A549 (cell line): ENCODE measurements around the gene DUSP7. TPM values are rescaled to one million over a fixed set of nuclear protein-coding genes. Genes with fewer than 3 reads are reported as not detected.

ENCODE experiments used
- ATAC-seq, 2 experiments: fragments of 200-7000 bp in 1 of 2; fragments of >200 bp in 1 of 2; cut with Nextera tagmentation in 1 of 2; cut with Tn5 transposase in 1 of 2; 3 replicates each; pipeline versions ENCODE4 v1.8.0 to v1.9.1; 2018 to 2020; ENCODE audit warnings: mild to moderate bottlenecking in 1 of 2, moderate library complexity in 1 of 2
- CTCF ChIA-PET: fragments of 300-600 bp; sonication (Branson Sonifier 250); formaldehyde crosslinking; extraction: SDS; loops from one replicate; lab custom pipeline; 2021; ENCODE audit warnings: antibody characterized with exemption, inconsistent platforms; lab: Yijun Ruan, JAX
- POLR2A ChIA-PET: fragments of 350-600 bp; formaldehyde crosslinking; extraction: SDS; loops from one replicate; lab custom pipeline; 2021; ENCODE audit warnings: antibody characterized with exemption, inconsistent platforms; lab: Yijun Ruan, JAX
- DNase-seq, 2 experiments: peaks; one replicate each; pipeline versions ENCODE4 v3.0.0 to v3.0.0-alpha.2; 2011 to 2016; ENCODE audit warnings: low read depth in 1 of 2, low spot score in 1 of 2
- FAIRE-seq: peaks from 2 replicates; lab custom pipeline; 2011; peaks lifted over from hg19 to GRCh38; lab: Jason Lieb, UNC
- H3K27ac ChIP-seq, 2 experiments: fragments of >200 bp; sonication (Bioruptor Twin); formaldehyde crosslinking; 3 replicates each; pipeline ENCODE4 v1.5.1; 2016 to 2017
- H3K4me1 ChIP-seq: fragments of >200 bp; sonication (Bioruptor Twin); formaldehyde crosslinking; 3 replicates; pipeline ENCODE4 v1.6.1; 2016
- H3K4me2 ChIP-seq: fragments of >200 bp; sonication (Bioruptor Twin); formaldehyde crosslinking; 3 replicates; pipeline ENCODE4 v1.6.1; 2016
- H3K4me3 ChIP-seq: fragments of >200 bp; sonication (Bioruptor Twin); formaldehyde crosslinking; 3 replicates; pipeline ENCODE4 v1.5.1; 2016
- H3K9me3 ChIP-seq: fragments of >200 bp; sonication (Bioruptor Twin); formaldehyde crosslinking; 3 replicates; pipeline ENCODE4 v1.6.1; 2016
- BHLHE40 ChIP-seq: IDR thresholded peaks from 2 replicates; pipeline ENCODE4 v1.6.1; 2012; ENCODE audit warnings: low read depth, low read length, inconsistent platforms
- CBX8 ChIP-seq: fragments of 200-600 bp; sonication (generic); IDR thresholded peaks from 2 replicates; pipeline ENCODE4 v1.6.1; 2016
- CEBPB ChIP-seq, 2 experiments: fragments of >200 bp in 1 of 2; sonication (Bioruptor Twin) in 1 of 2; formaldehyde crosslinking in 1 of 2; IDR thresholded peaks; 2 replicates each; pipeline ENCODE4 v1.6.1; 2012 to 2016
- ESRRA ChIP-seq: fragments of 150-350 bp; IDR thresholded peaks from 2 replicates; pipeline ENCODE4 v1.6.1; 2014; ENCODE audit warnings: mild to moderate bottlenecking, low read length, borderline replicate concordance
- HES2 ChIP-seq: fragments of >200 bp; sonication (Bioruptor Twin); formaldehyde crosslinking; IDR thresholded peaks from 2 replicates; pipeline ENCODE4 v1.6.1; 2016
- HOXB13 ChIP-seq: fragments of 250-450 bp; sonication (Bioruptor Pico); IDR thresholded peaks from 2 replicates; pipeline ENCODE4 v1.5.0; 2020; ENCODE audit warnings: low read depth, mild to moderate bottlenecking, moderate library complexity
- HOXB5 ChIP-seq: fragments of 250-450 bp; sonication (Bioruptor Pico); IDR thresholded peaks from 2 replicates; pipeline ENCODE4 v1.5.0; 2020; ENCODE audit warnings: mild to moderate bottlenecking, moderate library complexity
- MAZ ChIP-seq: fragments of 150-350 bp; IDR thresholded peaks from 2 replicates; pipeline ENCODE4 v1.6.1; 2014; ENCODE audit warnings: antibody characterized with exemption, low read depth, low read length, borderline replicate concordance
- MYC ChIP-seq: IDR thresholded peaks from 2 replicates; pipeline ENCODE4 v1.6.1; 2012; ENCODE audit warnings: mild to moderate bottlenecking, inconsistent platforms, low read length, improper control_type of control experiment, borderline replicate concordance
- NFE2L2 ChIP-seq: fragments of 150-350 bp; conservative IDR thresholded peaks from 2 replicates; pipeline ENCODE4 v1.6.1; 2014; ENCODE audit warnings: low read length
- RAD21 ChIP-seq, 2 experiments: fragments of >200 bp in 1 of 2; sonication (Bioruptor Twin) in 1 of 2; formaldehyde crosslinking in 1 of 2; IDR thresholded peaks in 1 of 2; conservative IDR thresholded peaks in 1 of 2; 2 replicates in 1 of 2; 3 replicates in 1 of 2; pipeline ENCODE4 v1.6.1; 2012 to 2018; ENCODE audit warnings: inconsistent platforms in 1 of 2
- RCOR1 ChIP-seq: fragments of 150-350 bp; IDR thresholded peaks from 2 replicates; pipeline ENCODE4 v1.6.1; 2014; ENCODE audit warnings: antibody characterized with exemption, low read length, low read depth
- RNF2 ChIP-seq: fragments of 200-600 bp; sonication (generic); IDR thresholded peaks from 2 replicates; pipeline ENCODE4 v1.6.1; 2016; ENCODE audit warnings: low read depth, mild to moderate bottlenecking, antibody characterized with exemption, moderate library complexity, borderline replicate concordance
- WGBS: methylation state at CpG from one replicate; pipeline ENCODE4 v1.1.6; 2017; ENCODE audit errors: missing lambda C conversion rate; 5-methylcytosine and 5-hydroxymethylcytosine counted together
- polyA plus RNA-seq, 4 experiments: library from polyadenylated mRNA; depleted of rRNA in 3 of 4; stranded (reverse); fragments of >200 nt; fragmentation: RNase III in 1 of 4; extraction: RNeasy Plus Mini Kit Qiagen cat#74134 plus additional on column Dnase treatment in 1 of 4; gene quantifications; 2 replicates in 3 of 4; 3 replicates in 1 of 4; pipeline ENCODE4 v1.2.3, GENCODE V29; 2011 to 2017
- TF ChIP-seq, protein P1 (sequence below): fragments of 200-600 bp; sonication (generic); IDR thresholded peaks from 2 replicates; pipeline ENCODE4 v1.6.1; 2016; ENCODE audit warnings: antibody characterized with exemption, mild to moderate bottlenecking, moderate library complexity
- TF ChIP-seq, protein P2 (sequence below): IDR thresholded peaks from 2 replicates; pipeline ENCODE4 v1.6.1; 2012
- TF ChIP-seq, protein P3 (sequence below): fragments of 150-350 bp; IDR thresholded peaks from 2 replicates; pipeline ENCODE4 v1.6.1; 2014; ENCODE audit warnings: low read depth, mild to moderate bottlenecking, low read length

Gene DUSP7
- polyA plus RNA-seq, 2 of the 4 experiments (the other 2 are of a cell fraction), result 4.4 to 4.8 TPM

DNA sequence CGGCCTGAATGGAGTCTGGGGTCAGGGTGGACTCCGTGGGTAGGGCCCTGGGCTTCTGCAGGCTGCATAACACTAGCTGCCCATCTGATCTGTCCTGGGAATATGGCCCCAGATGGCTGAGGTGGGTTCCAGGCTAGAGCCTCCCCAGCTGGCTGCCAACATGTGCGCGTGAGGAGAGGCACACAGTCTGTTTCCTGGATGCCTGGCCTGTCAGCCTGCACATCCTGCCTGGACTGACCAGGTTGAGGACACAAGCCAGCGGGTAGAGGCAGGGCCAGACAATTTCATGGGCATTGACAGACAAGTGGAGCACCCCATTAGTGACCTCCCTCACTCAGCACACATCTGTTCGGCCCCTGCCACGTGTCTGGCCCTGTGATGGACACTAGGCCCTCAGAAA is 30.9 kb downstream of the DUSP7 start:
- CTCF ChIA-PET, result interaction anchor here (0.8 kb wide), 1 partner anchor 11 kb away, joined by 3 read pairs; no protein-coding TSS in a partner anchor
- WGBS, result 61% methylated on average over 4 of the region's 7 CpGs
- FAIRE-seq, result no peak

GRCh38 chr3:52024765-52025452 is 31.5 kb downstream of the DUSP7 start:
- TF ChIP-seq MAZ (no peak), CBX8 (no peak), BHLHE40 (no peak), RAD21 (conservative IDR thresholded peaks at IDR 0.05 in 1 of 2, IDR thresholded peaks at IDR 0.05 in 1 of 2) (no peak), ESRRA (no peak), NFE2L2 (no peak), RNF2 (no peak), HOXB5 (CRISPR knock-in tag) (no peak), HOXB13 (CRISPR knock-in tag) (no peak), HES2 (no peak)
- TF ChIP-seq, protein P1, sequence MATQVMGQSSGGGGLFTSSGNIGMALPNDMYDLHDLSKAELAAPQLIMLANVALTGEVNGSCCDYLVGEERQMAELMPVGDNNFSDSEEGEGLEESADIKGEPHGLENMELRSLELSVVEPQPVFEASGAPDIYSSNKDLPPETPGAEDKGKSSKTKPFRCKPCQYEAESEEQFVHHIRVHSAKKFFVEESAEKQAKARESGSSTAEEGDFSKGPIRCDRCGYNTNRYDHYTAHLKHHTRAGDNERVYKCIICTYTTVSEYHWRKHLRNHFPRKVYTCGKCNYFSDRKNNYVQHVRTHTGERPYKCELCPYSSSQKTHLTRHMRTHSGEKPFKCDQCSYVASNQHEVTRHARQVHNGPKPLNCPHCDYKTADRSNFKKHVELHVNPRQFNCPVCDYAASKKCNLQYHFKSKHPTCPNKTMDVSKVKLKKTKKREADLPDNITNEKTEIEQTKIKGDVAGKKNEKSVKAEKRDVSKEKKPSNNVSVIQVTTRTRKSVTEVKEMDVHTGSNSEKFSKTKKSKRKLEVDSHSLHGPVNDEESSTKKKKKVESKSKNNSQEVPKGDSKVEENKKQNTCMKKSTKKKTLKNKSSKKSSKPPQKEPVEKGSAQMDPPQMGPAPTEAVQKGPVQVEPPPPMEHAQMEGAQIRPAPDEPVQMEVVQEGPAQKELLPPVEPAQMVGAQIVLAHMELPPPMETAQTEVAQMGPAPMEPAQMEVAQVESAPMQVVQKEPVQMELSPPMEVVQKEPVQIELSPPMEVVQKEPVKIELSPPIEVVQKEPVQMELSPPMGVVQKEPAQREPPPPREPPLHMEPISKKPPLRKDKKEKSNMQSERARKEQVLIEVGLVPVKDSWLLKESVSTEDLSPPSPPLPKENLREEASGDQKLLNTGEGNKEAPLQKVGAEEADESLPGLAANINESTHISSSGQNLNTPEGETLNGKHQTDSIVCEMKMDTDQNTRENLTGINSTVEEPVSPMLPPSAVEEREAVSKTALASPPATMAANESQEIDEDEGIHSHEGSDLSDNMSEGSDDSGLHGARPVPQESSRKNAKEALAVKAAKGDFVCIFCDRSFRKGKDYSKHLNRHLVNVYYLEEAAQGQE, result no peak
- TF ChIP-seq, protein P2, sequence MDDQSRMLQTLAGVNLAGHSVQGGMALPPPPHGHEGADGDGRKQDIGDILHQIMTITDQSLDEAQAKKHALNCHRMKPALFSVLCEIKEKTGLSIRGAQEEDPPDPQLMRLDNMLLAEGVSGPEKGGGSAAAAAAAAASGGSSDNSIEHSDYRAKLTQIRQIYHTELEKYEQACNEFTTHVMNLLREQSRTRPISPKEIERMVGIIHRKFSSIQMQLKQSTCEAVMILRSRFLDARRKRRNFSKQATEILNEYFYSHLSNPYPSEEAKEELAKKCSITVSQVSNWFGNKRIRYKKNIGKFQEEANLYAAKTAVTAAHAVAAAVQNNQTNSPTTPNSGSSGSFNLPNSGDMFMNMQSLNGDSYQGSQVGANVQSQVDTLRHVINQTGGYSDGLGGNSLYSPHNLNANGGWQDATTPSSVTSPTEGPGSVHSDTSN, result no peak
- TF ChIP-seq, protein P3, sequence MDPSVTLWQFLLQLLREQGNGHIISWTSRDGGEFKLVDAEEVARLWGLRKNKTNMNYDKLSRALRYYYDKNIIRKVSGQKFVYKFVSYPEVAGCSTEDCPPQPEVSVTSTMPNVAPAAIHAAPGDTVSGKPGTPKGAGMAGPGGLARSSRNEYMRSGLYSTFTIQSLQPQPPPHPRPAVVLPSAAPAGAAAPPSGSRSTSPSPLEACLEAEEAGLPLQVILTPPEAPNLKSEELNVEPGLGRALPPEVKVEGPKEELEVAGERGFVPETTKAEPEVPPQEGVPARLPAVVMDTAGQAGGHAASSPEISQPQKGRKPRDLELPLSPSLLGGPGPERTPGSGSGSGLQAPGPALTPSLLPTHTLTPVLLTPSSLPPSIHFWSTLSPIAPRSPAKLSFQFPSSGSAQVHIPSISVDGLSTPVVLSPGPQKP, result no peak
- ChIA-PET CTCF (no interaction called here), POLR2A (no interaction called here)
- H3K4me2 ChIP-seq, result no peak overlapping the region
- no peak for ATAC-seq
- no peak for FAIRE-seq
- H3K9me3 ChIP-seq, result no peaks in the 10 kb centered on the region
- no peak overlapping the region for H3K27ac ChIP-seq
- no peaks in the 10 kb centered on the region for H3K4me1 ChIP-seq
- WGBS, result 79% methylated on average over 6 of the region's 6 CpGs
- DNase-seq, result no peak
- H3K4me3 ChIP-seq, result no peak overlapping the region

More for the DNA sequence above, 30.9 kb downstream of the DUSP7 start:
- Histone ChIP-seq H3K4me2 (no peak overlapping the region), H3K4me3 (no peak overlapping the region), H3K9me3 (no peaks in the 10 kb centered on the region), H3K4me1 (no peaks in the 10 kb centered on the region), H3K27ac (no peak overlapping the region)
- ATAC-seq, result no peak
- no peak for TF ChIP-seq CEBPB (IDR thresholded peaks at IDR 0.05)
- TF ChIP-seq MYC, result no peak
- no peak for TF ChIP-seq RCOR1
- TF ChIP-seq HOXB13 (CRISPR knock-in tag), result no peak
- POLR2A ChIA-PET, result no interaction called here
- DNase-seq, result no peak
